Endometrial microvascular endothelial cells (primary cell): ENCODE data around the gene CNDP2. TPM values are rescaled to one million over a fixed set of nuclear protein-coding genes. Genes with fewer than 3 reads are reported as not detected.
"Not testable (repeated sequence)": the region's sequence is repeated elsewhere in the genome, so short reads cannot be mapped to it uniquely, and the experiment has no call there.

Source experiments
- in situ Hi-C: cut with HindIII; loops from 2 replicates; pipeline ENCODE4 v1.10.0; 2017; ENCODE audit warnings: low sequenced_read_pairs, low pct_unique_long_range_greater_than_20kb; ENCODE audit errors: inconsistent ontology term
- total RNA-seq: library from RNA; depleted of rRNA; stranded (reverse); fragments of >200 nt; gene quantifications from one replicate; pipeline ENCODE4 v1.2.3, GENCODE V29; 2015; ENCODE audit errors: inconsistent ontology term

Gene CNDP2
- total RNA-seq, 1 donor from 2014 or later: 157 TPM

- in situ Hi-C loops: no loop called here
Measured at GRCh38 chr18:74496508-74497323, 553 bp downstream of the CNDP2 start.

- in situ Hi-C loops: no loop called here
Measured at GRCh38 chr18:74497324-74497676, 1.1 kb downstream of the CNDP2 start.

- in situ Hi-C loops: no loop called here
Measured at GRCh38 chr18:74497778-74498177, 1.6 kb downstream of the CNDP2 start.

- in situ Hi-C loops: no loop called here
Measured at GRCh38 chr18:74498712-74499627, 2.8 kb downstream of the CNDP2 start.

GRCh38 chr18:74499633-74500032 is 3.5 kb downstream of the CNDP2 start:
- in situ Hi-C loops: no loop called here

GRCh38 chr18:74500372-74500771 is 4.2 kb downstream of the CNDP2 start:
- in situ Hi-C loops: no loop called here

DNA sequence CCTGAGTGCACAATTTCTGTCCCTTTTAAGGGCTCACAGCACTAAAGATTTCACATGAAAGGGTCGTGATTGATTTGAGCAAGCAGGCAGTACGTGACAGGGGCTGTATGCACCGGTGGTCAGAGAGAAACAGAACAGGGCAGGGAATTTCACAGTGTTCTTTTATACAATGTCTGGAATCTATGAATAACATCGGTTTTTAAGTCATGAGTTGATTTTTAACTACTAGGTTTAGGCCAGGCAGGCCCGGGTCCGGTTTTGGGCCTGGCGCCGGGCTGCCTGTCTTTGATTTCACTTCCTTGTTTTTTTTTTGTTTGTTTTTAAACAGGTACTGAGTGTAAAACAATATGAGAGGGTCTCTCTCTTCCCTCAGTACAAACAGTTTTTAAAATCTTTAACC is 4.6 kb downstream of the CNDP2 start:
- in situ Hi-C loops: not testable (repeated sequence)

DNA sequence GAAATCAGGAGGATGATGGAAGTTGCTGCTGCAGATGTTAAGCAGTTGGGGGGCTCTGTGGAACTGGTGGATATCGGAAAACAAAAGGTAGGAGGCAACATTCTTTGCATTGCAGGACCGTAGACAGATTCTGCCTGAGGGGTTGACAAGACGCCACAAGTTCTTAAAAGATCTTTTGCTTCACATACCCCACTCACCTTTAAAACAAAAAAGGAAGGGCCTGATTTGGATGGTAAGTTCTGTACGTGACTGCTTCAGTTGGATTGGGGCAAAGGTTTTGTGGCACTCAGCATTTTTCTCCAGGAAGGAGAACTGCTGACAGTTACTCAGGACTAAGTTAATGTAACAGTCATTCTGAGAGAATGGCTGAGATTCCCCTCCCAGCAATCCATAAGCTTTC is 5.2 kb downstream of the CNDP2 start:
- in situ Hi-C loops: no loop called here

DNA sequence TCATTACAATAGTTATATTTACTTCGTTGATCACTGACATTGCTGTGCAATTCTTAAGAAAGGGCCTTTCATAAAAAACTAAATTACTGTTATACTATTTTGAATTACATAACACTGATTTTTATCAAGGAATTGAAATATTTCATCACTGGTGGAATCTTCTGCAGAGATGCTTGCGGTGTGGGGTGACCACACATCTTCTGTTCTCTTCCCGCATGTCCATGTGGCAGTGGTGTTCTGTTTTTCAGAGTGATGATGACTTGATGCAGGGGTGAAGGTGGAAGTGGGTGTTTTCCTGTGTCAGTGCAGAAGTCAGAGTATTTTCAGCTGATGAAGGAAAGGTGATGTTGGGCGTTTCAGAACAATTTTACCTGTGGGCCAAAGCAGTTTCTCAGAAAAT is 7.0 kb downstream of the CNDP2 start:
- in situ Hi-C loops: no loop called here

GRCh38 chr18:74505776-74506175 is 9.6 kb downstream of the CNDP2 start:
- in situ Hi-C loops: no loop called here

DNA sequence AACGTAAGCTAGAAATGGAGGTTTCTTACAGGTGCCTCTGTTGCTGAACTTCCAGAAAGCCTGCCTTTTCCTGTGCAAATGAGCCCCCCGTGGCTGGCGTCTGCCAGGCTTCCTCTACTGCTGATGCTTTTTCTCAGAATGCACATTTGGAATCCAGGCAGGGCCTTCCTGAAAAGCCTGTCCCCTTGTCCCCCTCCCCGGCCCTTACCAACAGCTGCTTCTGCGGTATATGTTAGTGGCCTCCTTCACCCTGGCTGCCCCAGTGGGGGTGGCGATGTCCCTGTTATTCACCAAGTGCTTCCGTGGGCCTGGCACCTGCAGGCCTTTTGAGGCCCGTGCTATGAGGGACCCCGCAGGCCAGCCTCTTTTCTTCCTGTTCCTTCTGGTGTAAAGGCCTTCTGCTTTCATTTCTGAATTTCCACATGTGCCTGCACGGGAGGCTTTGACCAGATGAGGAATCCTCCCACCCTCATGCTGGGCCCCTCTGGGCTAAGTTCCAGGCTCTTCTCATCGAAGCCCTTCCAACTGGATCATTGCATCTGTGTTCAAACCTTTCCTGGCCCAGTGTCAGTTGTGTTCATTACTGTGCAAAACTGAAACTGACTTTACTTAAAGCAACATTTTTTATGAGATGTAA is 10.4 kb downstream of the CNDP2 start:
- in situ Hi-C loops: no loop called here

DNA sequence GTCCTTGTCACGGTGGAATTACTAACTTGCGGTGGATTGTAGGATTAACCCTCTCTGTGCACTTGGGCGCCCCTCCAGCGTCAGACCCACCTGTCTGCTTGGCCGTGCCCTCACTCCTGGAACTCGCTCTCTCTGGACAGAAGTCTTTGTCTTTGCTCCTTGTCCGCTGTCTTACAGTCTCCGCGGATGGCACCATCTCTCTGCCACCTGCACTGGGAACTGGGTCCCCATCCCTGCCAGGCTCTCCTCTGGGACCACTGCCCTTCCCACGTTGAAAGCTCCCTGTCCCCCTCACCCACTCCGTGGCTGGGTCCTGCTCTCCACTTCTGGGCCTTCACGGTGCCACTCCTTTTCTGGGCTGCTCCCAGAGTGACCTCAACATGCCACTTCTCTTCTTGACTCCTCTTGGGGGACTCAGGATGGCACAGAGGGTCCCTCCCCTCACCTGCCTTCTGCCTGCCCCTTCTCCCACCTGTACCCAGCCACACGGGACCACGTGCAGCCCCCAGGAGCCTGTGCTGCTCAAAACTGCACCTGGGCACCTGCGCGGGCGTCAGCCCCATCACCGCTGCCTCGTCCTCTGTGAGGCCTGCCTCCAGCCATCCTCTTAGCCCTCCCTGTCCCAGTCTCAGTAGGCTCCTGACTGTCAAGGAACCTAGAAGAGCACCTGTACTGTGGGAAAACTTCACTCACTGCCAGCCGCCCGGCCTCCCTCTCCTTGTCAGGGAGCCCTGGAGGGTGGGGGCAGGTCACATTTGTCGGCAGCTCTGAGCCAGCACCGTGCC is 11.1 kb downstream of the CNDP2 start:
- in situ Hi-C loops: no loop called here

DNA sequence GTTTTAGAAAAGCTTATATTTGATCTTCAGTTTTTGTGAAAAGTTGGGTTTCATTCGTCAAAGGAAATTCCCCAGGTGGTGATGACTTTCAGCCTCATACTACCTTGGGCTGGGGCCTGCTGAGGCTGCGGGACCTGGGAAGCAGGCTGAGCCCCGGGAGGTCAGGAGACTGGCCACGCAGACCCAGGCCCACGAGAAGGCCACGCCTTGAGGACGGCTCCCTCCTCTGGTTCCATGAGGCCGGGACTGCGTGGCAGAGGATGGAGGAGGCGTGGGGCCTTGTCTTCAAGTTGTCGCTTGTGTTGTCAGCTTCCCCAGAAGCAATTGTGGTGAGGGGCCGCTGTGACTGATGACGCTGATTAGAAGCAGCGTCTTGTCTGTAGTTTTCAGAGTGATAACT is 11.8 kb downstream of the CNDP2 start:
- in situ Hi-C loops: no loop called here

DNA sequence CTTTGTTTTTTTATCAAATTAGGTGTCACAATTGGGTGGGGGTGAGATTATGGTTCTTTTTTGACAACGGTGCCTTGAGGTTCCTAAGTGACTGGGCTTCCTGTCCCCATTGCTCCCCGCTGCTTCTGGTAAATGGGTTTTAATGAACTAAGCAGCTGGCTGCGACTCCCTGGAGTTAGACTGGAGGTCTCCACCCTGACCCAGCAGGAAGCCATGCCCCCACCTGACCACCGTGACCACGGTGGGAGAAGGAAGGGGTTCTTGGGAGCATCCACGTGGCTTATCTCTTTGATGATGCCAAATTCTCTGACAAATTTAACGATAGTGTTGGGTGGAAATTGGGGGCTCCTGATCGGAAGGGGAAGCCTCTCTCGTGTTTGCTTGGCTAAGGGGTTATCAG is 12.2 kb downstream of the CNDP2 start:
- in situ Hi-C loops: no loop called here

- in situ Hi-C loops: no loop called here
Measured at GRCh38 chr18:74508821-74509225, 12.7 kb downstream of the CNDP2 start.

DNA sequence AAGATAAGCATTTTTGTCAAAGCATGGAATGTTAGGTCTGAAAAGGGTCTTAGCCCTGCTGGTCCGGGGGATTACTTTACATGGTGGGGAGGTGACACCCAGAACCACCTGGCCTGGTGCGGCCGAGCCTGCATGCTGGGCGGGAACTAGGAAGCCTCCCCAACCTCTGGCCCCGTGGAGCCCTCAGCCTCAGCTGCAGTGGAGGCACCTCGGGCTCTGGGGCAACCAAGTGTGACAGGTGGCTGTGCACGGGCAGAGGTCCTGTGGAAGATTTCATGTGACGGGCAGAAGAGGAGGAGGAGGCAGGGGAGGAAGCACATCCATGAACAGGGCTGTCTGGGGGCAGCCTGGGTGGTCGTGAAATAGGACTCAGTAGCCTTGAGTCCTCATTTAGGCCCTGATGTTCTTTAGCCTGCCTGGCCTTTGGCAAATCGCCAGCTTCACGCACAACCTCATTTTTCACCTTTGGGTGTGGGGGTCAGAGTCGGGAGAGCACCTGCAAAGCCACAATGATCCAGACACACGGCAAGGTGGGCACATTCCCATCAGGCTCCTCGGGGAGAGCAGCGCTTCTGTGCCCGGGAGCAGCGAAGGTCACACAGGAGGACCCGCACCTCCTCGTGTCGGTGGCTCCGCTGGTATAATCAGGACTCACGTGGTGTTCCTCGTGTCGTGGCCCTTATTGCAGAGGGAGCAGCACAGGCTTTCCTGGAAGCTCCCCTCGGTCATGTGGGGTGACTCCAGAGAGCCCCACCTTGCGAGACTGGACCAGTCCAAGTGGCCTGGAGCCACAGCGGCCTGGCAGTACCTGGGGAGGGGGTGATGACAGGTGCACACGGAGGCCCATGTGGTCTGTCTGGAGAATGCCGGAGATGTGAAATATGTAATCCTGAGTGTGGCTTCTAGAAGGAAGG is 13.9 kb downstream of the CNDP2 start:
- in situ Hi-C loops: no loop called here

- in situ Hi-C loops: no loop called here
Measured at GRCh38 chr18:74510770-74511095, 14.6 kb downstream of the CNDP2 start.

GRCh38 chr18:74511823-74512222 is 15.7 kb downstream of the CNDP2 start:
- in situ Hi-C loops: no loop called here
